Measurements from ENCODE around the gene GP5.

GP5 gene

GRCh38 chr3:194399166-194399565, at the start of gene GP5:
Gene GP5 (minus strand): TSS chr3:194399266. CDS start chr3:194398282, 984 bp downstream.
- no peak for FAIRE-seq

GRCh38 chr3:194447657-194448056, 48.6 kb upstream of the GP5 start:
- FAIRE-seq: no peak

GRCh38 chr3:194447161-194447560, 48.1 kb upstream of the GP5 start:
- no peak for FAIRE-seq

GRCh38 chr3:194446754-194447153, 47.7 kb upstream of the GP5 start:
- FAIRE-seq: no peak

- FAIRE-seq: no peak
Measured at GRCh38 chr3:194446172-194446571, 47.1 kb upstream of the GP5 start.

GRCh38 chr3:194443901-194444300, 44.8 kb upstream of the GP5 start:
- no peak for FAIRE-seq

GRCh38 chr3:194440756-194441155, 41.7 kb upstream of the GP5 start:
- no peak for FAIRE-seq

GRCh38 chr3:194439881-194440550, 41.0 kb upstream of the GP5 start:
- FAIRE-seq: no peak

GRCh38 chr3:194434503-194434902, 35.4 kb upstream of the GP5 start:
- no peak for FAIRE-seq

- no peak for FAIRE-seq
Measured at GRCh38 chr3:194431554-194431953, 32.5 kb upstream of the GP5 start.

GRCh38 chr3:194425399-194425798, 26.3 kb upstream of the GP5 start:
- FAIRE-seq: no peak

- no peak for FAIRE-seq
Measured at GRCh38 chr3:194424953-194425352, 25.9 kb upstream of the GP5 start.

GRCh38 chr3:194424373-194424772, 25.3 kb upstream of the GP5 start:
- FAIRE-seq: no peak

- FAIRE-seq: no peak
Measured at GRCh38 chr3:194423317-194423716, 24.3 kb upstream of the GP5 start.

- FAIRE-seq: no peak
Measured at GRCh38 chr3:194422188-194422587, 23.1 kb upstream of the GP5 start.

GRCh38 chr3:194418671-194419070, 19.6 kb upstream of the GP5 start:
- no peak for FAIRE-seq

GRCh38 chr3:194407423-194407822, 8.4 kb upstream of the GP5 start:
- FAIRE-seq: no peak

GRCh38 chr3:194405766-194406165, 6.7 kb upstream of the GP5 start:
- no peak for FAIRE-seq

GRCh38 chr3:194404365-194405140, 5.5 kb upstream of the GP5 start:
- FAIRE-seq: peak; percentile 74

- FAIRE-seq: no peak
Measured at GRCh38 chr3:194401868-194402329, 2.8 kb upstream of the GP5 start.

GRCh38 chr3:194401346-194401745, 2.3 kb upstream of the GP5 start:
- FAIRE-seq: no peak

GRCh38 chr3:194399874-194400411, 877 bp upstream of the GP5 start:
- FAIRE-seq: no peak

GRCh38 chr3:194397757-194398312, 1.2 kb downstream of the GP5 start:
- no peak for FAIRE-seq

All from colon (tissue), 2 donors.